ENCODE measurements around the gene KIF6.

Gene KIF6

DNA sequence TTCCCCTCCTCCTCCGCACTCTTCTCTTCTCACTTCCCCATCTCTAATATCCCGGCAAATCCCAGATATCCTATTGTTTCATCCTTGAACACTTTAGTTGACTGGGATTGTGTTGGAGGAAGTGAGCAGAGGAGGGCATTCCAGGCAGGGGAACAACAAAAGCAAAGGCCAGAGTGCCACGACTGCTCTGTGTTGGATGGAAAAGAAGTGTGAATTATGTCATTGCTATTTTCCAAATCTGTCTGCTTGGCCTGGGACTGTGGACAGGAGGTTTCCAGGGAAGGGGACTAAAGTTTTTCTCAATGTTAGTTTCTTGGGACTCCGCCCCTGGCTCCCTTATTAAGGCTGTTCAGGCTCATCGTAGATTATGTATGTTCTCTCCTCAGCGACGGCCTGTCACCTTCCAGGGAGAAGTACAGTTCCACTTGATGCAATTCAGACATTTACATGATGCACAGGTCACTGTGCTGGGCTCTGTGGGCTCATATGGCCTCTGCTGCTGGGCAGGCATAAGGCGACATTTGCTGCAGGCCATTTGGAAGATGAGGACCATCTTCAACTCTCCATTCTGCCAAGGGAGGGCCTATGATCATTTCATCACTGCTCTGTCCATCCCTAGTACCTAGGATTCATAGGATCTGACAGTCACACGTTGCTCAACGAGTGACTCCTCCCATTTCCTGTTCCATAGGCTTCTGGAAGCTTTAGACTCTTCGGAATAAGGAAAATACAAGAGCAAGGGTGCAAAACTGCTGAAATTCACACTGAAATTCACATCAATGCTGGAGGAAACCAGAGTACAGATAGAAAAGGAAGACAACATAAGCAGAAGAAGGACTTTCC is 303.6 kb downstream of the KIF6 start:
- H3K9me3 ChIP-seq (ENCODE audit: severe bottlenecking), result no peaks in the 10 kb centered on the region
- H3K27ac ChIP-seq, result no peak overlapping the region
- no peaks in the 10 kb centered on the region for H3K27me3 ChIP-seq (ENCODE audit: insufficient read depth, low read depth, severe bottlenecking)
- TF ChIP-seq, protein P1, sequence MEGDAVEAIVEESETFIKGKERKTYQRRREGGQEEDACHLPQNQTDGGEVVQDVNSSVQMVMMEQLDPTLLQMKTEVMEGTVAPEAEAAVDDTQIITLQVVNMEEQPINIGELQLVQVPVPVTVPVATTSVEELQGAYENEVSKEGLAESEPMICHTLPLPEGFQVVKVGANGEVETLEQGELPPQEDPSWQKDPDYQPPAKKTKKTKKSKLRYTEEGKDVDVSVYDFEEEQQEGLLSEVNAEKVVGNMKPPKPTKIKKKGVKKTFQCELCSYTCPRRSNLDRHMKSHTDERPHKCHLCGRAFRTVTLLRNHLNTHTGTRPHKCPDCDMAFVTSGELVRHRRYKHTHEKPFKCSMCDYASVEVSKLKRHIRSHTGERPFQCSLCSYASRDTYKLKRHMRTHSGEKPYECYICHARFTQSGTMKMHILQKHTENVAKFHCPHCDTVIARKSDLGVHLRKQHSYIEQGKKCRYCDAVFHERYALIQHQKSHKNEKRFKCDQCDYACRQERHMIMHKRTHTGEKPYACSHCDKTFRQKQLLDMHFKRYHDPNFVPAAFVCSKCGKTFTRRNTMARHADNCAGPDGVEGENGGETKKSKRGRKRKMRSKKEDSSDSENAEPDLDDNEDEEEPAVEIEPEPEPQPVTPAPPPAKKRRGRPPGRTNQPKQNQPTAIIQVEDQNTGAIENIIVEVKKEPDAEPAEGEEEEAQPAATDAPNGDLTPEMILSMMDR (IDR thresholded peaks at IDR 0.05; ENCODE audit: low read depth, low read length), result no peak
- DNase-seq, result no peak
- no peak overlapping the region for H3K4me3 ChIP-seq (ENCODE audit: low read depth, low read length)
- H3K36me3 ChIP-seq, result no peaks in the 10 kb centered on the region

DNA sequence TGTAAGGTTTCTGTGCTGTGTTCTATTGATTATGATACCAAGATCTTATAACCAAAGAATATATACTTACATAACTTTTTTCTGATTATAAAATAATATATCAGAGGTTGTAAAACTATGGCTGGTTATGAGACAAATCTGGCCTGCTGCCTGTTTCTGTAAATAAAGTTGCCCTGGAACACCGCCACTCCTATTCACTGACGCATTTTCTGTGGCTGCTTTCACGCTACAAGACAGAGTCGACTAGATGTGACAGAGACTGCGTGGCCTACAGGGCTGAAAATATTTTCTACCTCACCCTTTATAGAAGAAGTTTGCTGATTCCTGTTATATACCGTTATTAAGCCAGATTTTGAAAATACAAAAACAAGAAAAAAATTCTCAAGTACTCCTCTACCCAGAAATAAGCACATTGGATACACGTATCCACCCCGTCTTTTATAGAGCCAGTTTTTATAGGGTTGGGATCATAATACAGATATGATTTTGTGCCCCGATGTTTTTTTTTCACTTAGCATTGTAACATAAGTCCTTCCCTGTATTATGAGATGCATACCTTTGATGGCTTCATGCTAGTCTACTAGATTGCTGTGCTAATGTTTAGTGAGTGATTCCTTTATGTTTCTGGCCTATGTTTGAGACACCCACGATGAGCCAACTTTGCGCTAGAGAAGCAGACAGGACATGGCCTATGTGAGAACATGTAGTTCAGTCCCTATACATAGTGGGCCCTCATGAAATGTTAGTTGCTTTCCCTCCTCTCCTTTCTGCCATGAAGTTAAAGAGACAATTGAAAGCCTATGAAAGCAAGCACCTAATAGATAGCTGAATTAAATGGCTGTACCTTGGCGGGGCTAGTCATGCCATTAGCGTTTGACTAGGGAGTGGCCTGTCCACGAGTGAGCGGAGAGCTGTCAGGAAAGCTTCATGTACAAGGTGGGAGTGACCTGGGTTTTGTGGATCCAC is 304.6 kb downstream of the KIF6 start:
- TF ChIP-seq, protein P1 (IDR thresholded peaks at IDR 0.05; ENCODE audit: low read depth, low read length), result no peak

DNA sequence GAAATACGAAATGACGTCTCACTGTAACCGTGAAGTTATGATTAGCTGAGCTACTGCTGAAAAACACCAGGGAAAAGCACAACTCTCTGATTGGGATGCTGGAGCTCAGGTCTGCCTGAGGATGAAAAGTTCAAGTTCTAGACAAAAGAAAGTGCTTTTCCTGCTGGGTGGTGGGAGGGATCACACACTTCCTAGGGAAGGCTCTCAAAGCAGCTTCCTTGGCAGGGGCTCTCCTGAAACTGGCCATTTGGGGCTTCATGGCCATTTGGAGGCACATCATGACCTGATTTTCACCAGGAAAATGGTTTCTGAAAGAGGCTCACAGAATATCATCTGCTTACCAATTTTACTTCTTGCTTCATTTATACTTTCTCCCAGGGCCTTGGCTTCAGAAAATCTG is 305.6 kb downstream of the KIF6 start:
- H3K27me3 ChIP-seq (ENCODE audit: insufficient read depth, low read depth, severe bottlenecking), result no peaks in the 10 kb centered on the region
- no peak for DNase-seq
- no peaks in the 10 kb centered on the region for H3K9me3 ChIP-seq (ENCODE audit: severe bottlenecking)
- H3K27ac ChIP-seq, result no peak overlapping the region
- no peak overlapping the region for H3K4me3 ChIP-seq (ENCODE audit: low read depth, low read length)
- TF ChIP-seq, protein P1 (IDR thresholded peaks at IDR 0.05; ENCODE audit: low read depth, low read length), result no peak
- no peaks in the 10 kb centered on the region for H3K36me3 ChIP-seq

More for the DNA sequence above, 304.6 kb downstream of the KIF6 start:
- H3K9me3 ChIP-seq (ENCODE audit: severe bottlenecking), result no peaks in the 10 kb centered on the region
- no peaks in the 10 kb centered on the region for H3K27me3 ChIP-seq (ENCODE audit: insufficient read depth, low read depth, severe bottlenecking)
- DNase-seq, result no peak
- no peak overlapping the region for H3K27ac ChIP-seq
- no peaks in the 10 kb centered on the region for H3K36me3 ChIP-seq
- no peak overlapping the region for H3K4me3 ChIP-seq (ENCODE audit: low read depth, low read length)

DNA sequence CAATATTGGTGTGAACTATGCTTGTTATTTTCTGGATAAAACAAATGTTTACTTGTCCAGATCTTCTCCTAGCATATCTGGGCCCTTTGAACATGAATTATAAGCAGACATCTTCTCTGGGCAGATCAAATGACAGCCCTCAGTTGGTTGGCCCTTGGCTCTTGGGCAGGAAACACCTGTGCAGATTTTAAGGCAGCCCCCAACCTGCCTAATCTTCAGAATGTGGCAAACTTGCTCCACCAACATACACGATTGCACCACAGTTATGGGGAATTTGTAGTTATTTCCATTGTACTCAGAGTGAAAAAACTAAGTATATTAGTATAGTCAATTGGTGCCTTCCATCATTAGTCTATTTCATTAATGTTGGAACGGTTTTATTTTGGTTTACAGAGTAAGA is 307.8 kb downstream of the KIF6 start:
- DNase-seq, result no peak
- Histone ChIP-seq H3K27me3 (ENCODE audit: insufficient read depth, low read depth, severe bottlenecking) (no peaks in the 10 kb centered on the region), H3K27ac (no peak overlapping the region), H3K9me3 (ENCODE audit: severe bottlenecking) (no peaks in the 10 kb centered on the region), H3K4me3 (ENCODE audit: low read depth, low read length) (no peak overlapping the region), H3K36me3 (no peaks in the 10 kb centered on the region)
- TF ChIP-seq, protein P1 (IDR thresholded peaks at IDR 0.05; ENCODE audit: low read depth, low read length), result no peak

DNA sequence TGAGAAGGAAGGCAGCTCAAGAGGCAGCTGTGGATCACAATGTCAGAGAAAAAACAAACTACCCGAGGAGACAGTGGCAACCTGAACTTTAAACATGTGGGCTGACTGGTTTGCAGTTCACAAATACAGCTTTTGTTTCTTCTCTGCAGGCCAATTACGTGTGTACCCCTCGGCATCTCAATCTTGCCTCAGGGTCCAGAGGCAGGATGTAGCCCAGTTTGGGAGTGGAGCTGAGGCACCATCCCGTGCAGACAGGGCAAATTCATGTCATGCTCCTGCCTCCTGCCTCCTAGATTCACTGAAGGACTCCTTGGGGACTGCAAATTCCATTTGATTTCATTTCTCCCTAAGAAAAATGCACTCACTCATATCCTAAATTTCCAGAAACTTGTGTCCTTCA is 308.5 kb downstream of the KIF6 start:
- H3K36me3 ChIP-seq, result no peaks in the 10 kb centered on the region
- no peak for DNase-seq
- no peaks in the 10 kb centered on the region for H3K9me3 ChIP-seq (ENCODE audit: severe bottlenecking)
- H3K4me3 ChIP-seq (ENCODE audit: low read depth, low read length), result no peak overlapping the region
- H3K27me3 ChIP-seq (ENCODE audit: insufficient read depth, low read depth, severe bottlenecking), result no peaks in the 10 kb centered on the region
- no peak overlapping the region for H3K27ac ChIP-seq
- TF ChIP-seq, protein P1 (IDR thresholded peaks at IDR 0.05; ENCODE audit: low read depth, low read length), result no peak
